Cardiac muscle cell (in vitro differentiated cells and primary cell): Measurements from ENCODE around the gene DNAI2. TPM values are rescaled to one million over a fixed set of nuclear protein-coding genes. Genes with fewer than 3 reads are reported as not detected.

Source experiments
- DNase-seq, 2 donors: peaks; one replicate each; pipeline versions ENCODE4 v3.0.0 to v3.0.0-alpha.2; 2010 to 2017; ENCODE audit warnings: low read depth in 1 of 2, low spot score in 1 of 2
- H3K27ac ChIP-seq: fragments of 200-600 bp; sonication (generic); 2 replicates; pipeline ENCODE4 v1.5.1; 2016
- H3K27me3 ChIP-seq: fragments of 200-600 bp; sonication (generic); 2 replicates; pipeline ENCODE4 v1.6.0; 2016; ENCODE audit warnings: control low read depth
- H3K36me3 ChIP-seq: fragments of 200-600 bp; sonication (generic); 2 replicates; pipeline ENCODE4 v1.5.1; 2016; ENCODE audit warnings: control low read depth
- H3K4me1 ChIP-seq: fragments of 200-600 bp; sonication (generic); 2 replicates; pipeline ENCODE4 v1.8.1; 2017; ENCODE audit warnings: low read depth, mild to moderate bottlenecking, mixed run types
- H3K4me3 ChIP-seq: fragments of 200-600 bp; sonication (generic); 2 replicates; pipeline ENCODE4 v1.5.1; 2016; ENCODE audit warnings: mild to moderate bottlenecking
- H3K9me3 ChIP-seq: fragments of 200-600 bp; sonication (generic); 2 replicates; pipeline ENCODE4 v1.5.1; 2017; ENCODE audit warnings: low read depth, mild to moderate bottlenecking, control low read depth
- CTCF ChIP-seq: IDR thresholded peaks from 2 replicates; pipeline ENCODE4 v1.5.1; 2012; ENCODE audit warnings: low read depth, mild to moderate bottlenecking, low read length
- polyA plus RNA-seq: library from polyadenylated mRNA; unstranded; fragments of >200 nt; fragmentation: Nextera tagmentation; extraction: Ambion mirVana; gene quantifications from 2 replicates; pipeline ENCODE4 v1.2.1, GENCODE V29; 2016
- total RNA-seq: library from RNA; depleted of rRNA; stranded (reverse); fragments of >200 nt; gene quantifications from 2 replicates; pipeline ENCODE4 v1.2.3, GENCODE V29; 2016

Gene DNAI2
- total and polyA plus RNA-seq, 2 experiments from 2014 or later = not detected

- Histone ChIP-seq H3K4me3 (no peak overlapping the region), H3K27ac (no peak overlapping the region), H3K36me3 (no peaks in the 10 kb centered on the region), H3K27me3 (no peaks in the 10 kb centered on the region), H3K9me3 (no peaks in the 10 kb centered on the region), H3K4me1 (peaks cover 5% of the 10 kb centered on the region)
- TF ChIP-seq CTCF = no peak
- peak in 1 of 2 donors; percentile 56 for DNase-seq
Observed at GRCh38 chr17:74307984-74308773, 34.1 kb downstream of the DNAI2 start.

- Histone ChIP-seq H3K4me1 (peaks cover 5% of the 10 kb centered on the region), H3K36me3 (no peaks in the 10 kb centered on the region), H3K4me3 (no peak overlapping the region), H3K9me3 (no peaks in the 10 kb centered on the region), H3K27me3 (no peaks in the 10 kb centered on the region), H3K27ac (no peak overlapping the region)
- no peak for DNase-seq
- TF ChIP-seq CTCF = no peak
Observed at GRCh38 chr17:74309902-74310301, 35.9 kb downstream of the DNAI2 start.

DNA sequence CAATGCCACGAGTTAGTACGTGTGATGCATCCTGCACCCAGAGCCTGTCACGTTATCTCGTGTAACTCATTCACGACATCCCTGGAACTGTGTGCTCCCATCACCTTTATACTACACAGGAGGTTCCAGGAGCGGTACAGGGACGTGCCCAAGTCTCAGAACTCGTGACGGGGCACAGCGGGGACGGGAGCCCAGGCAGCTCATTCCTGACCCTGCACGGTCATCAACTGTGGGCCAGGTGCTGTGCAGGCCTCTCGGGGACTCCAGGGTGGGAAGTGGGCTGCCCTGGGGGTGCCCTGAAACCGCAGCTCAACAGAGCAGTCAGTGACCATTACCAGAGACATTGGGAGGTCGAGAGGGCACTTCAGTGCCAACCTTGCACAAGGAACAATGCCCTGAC lies 40.8 kb downstream of the DNAI2 start:
- no peaks in the 10 kb centered on the region for H3K27me3 ChIP-seq
- TF ChIP-seq CTCF = no peak
- H3K4me3 ChIP-seq = no peak overlapping the region
- H3K27ac ChIP-seq = no peak overlapping the region
- no peaks in the 10 kb centered on the region for H3K36me3 ChIP-seq
- H3K9me3 ChIP-seq = no peaks in the 10 kb centered on the region
- DNase-seq = no peak
- no peaks in the 10 kb centered on the region for H3K4me1 ChIP-seq

DNA sequence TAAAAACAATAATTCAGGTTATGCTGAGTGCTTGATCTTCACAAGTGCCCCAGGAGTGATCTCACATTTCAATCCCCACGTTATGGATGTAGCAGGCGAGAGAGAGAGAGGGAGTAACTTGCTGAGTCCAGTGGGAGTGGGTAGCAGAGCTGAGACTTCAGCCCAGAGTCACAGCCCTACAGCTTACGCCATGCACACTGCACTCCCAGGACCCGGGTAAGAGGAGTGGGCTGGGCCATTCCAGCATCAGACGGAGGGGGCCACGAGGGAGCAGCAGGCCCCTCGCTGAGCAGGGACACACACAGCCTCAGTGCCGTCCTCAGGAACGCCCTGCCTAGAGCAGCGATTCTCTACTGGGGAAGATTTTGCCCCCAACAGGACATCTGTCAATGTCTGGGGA lies 42.2 kb downstream of the DNAI2 start:
- H3K4me3 ChIP-seq = no peak overlapping the region
- DNase-seq = no peak
- H3K4me1 ChIP-seq = no peaks in the 10 kb centered on the region
- no peaks in the 10 kb centered on the region for H3K27me3 ChIP-seq
- no peaks in the 10 kb centered on the region for H3K9me3 ChIP-seq
- no peaks in the 10 kb centered on the region for H3K36me3 ChIP-seq
- TF ChIP-seq CTCF = no peak
- no peak overlapping the region for H3K27ac ChIP-seq

DNA sequence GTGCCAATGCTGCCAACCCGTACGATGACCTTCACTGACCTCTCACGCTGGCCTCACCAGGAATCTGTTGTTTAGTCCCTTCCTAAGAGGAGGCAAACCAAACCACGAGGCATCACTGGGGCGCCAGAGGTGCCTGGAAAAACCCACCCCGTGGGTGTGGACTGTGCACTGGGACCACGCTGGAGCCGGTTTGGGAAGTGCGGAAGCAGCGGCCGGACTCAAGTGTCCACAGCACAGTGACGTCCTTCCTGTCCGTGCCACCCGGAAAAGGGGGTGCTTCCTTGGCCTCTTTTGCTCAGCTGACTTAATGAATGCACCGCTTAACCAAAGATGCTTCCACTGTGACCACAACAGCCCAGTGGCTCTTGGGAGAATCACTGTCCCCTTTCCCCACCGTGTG lies 43.0 kb downstream of the DNAI2 start:
- Histone ChIP-seq H3K27me3 (peaks cover 4% of the 10 kb centered on the region), H3K27ac (no peak overlapping the region), H3K4me3 (no peak overlapping the region), H3K9me3 (no peaks in the 10 kb centered on the region), H3K4me1 (no peaks in the 10 kb centered on the region), H3K36me3 (no peaks in the 10 kb centered on the region)
- TF ChIP-seq CTCF = no peak
- no peak for DNase-seq
